Measurements from ENCODE around the gene ZNF385C.

ZNF385C gene

DNA sequence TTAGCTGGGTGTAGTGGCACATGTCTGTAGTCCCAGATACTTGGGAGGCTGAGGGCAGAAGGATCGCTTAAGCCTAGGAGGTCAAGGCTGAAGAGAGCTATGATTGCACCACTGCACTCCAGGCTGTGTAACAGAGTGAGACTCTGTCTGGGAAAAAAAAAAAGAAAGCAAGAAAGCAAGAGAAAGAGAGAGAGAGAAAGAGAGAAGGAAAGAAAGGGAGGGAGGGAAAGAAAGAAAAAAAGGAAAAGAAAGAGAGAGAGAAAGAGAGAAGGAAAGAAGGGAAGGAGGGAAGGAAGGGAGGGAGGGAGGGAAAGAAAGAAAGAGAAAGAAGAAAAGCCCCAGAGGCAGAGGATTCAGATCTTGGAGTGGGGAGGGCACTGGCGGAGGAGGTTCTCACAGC, 7.7 kb upstream of the ZNF385C start:
- DNase-seq, result no peak

DNA sequence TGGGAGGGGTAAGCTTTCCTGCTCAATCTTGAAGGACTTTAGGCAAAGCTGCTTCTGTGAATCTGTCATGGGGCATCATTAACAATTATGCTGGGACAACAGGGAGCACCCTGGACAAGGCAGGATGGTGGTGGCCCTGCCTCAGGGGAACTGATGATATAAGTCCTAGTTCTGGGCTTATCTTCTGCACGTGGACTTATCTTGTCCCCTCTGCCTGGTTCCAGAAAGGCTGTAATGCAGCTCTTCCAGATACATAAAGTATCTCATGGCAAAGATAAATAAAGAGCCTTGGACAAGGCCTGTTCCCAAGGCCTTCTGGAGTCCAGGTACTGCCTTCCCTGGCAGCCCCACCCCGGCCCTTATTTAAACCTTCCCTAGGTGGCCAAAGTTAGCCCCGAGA, 6.0 kb upstream of the ZNF385C start:
- DNase-seq, result no peak

- no peak for DNase-seq
Measured at GRCh38 chr17:42103221-42103954, 5.1 kb upstream of the ZNF385C start.

DNA sequence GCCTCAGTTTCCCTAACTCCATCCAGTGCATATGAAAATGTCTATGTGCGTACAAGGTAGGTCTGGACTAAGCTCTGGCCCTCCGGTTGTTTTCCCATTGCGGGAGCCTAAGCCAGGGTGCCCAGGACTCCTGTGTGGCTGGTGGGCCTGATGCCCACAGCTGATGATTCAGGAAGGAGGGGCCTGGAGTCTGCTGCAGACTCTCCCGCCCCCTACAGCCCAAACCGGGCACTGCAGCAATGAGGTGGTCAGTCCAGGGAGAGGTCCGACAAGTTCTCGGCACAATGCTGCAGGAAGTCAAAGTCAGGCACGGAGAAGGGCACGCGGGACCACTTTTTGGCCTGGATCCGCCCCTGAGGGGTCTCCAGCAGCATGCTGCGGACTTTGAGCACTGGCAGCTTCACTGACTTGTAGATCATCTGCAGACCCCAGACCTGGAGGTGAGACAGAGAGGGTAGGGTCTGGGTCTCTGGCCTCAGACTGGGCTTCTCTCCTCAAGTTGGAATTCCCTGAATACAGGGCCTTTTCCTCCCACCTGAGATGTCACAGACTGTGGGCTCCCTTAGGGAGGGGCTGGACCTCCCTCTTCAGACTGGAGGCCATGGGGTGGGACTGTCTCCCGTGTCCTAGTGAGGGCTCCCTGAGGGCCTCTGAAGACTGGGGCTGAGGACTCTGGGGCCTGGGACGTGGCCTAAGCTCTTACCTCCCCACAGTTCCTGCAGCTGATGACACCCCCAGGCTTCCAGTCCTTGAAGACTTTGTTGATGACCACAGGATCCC, 3.4 kb upstream of the ZNF385C start:
- peak in 4 of 5 donors; percentile 28 to 52 (median 44) for DNase-seq

GRCh38 chr17:42098730-42099399, 592 bp upstream of the ZNF385C start:
- no peak for DNase-seq

DNA sequence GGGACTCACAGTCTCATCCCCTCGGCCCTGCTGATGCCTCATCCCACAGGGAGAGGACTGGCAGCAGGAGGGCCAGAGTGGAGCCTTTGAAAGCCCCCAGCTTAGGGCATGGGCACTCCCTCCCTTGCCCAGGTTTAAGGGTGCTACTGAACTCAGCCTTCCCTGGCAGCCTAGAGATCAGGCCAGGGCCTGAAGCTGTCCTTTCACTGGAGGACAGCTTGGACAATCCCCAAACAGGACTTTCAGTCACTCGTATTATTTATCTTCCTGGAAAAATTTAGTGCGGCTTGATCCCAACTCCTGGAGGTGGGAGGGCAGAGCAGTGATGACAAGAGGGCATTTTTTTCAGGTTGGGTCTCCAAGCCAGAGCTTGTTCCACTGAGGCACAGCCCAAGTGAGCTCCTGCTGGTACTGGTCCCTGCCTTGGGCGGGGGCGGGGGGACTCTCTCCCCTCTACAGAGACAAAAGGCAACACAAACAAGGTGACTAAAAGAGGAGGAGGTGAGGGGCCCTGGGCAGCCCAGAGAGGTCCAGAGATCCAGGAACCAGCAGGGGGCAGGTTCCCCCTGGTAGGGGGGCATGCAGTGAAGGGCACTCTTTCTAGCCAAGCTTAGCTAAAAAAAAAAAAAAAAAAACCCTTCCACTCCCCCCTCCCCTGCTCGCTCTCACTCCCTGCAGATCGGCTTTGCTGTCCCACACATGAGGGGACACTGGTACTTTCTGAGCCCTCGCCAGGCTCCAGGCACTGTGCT, 1.7 kb downstream of the ZNF385C start:
- DNase-seq, result no peak

DNA sequence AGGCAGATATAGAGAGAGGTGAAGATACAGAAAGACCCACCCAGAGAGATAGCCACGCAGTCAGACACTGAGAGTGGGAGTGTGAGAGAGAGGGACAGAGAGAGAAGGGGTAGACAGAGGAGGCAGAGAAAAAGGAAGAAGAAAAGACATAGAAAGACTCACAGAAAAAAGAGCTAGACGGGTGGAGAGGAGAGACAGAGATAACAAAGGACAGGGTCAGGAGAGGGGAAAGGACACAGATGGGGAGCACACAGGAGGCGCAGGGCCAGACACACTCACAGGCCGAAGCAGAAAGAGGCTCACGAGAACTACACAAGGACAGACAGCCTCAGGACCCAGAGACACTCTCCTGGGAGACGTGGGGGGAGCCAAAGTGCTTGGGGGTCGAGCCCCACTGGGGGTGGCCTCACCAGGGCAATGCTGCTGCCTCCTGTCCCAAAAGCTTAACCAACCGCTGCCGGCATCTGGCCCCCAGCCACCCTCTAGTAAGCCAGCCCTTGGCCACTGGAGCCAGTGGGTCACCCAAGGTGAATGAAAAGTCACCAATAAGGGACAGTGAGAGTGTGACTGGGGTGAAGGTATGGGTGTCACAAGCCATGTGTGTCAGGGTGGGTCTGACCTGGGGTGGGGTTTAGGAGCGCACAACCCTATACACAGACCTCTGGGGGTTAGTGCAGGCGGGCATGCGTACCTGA, 3.8 kb downstream of the ZNF385C start:
- no peak for DNase-seq

DNA sequence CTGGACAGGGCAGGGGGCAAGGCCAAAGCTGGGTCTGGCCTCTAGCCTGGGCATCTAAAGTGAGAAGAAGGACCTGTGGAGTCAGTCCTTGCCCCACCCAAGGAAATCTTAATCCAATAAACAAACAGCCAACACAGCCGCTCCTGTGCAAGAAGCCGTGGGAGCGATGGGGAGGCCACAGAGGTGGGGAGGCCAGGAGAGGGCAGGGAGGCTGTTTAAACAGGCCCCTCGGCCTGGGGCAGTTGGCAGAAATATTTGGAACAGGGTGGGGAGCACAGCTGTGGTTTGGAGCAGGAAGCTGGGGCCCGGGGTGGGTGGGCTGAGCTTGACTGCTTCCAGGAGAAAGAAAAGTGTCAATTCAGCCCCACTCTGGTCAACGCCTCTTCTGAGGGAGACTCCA, 5.3 kb downstream of the ZNF385C start:
- no peak for DNase-seq

DNA sequence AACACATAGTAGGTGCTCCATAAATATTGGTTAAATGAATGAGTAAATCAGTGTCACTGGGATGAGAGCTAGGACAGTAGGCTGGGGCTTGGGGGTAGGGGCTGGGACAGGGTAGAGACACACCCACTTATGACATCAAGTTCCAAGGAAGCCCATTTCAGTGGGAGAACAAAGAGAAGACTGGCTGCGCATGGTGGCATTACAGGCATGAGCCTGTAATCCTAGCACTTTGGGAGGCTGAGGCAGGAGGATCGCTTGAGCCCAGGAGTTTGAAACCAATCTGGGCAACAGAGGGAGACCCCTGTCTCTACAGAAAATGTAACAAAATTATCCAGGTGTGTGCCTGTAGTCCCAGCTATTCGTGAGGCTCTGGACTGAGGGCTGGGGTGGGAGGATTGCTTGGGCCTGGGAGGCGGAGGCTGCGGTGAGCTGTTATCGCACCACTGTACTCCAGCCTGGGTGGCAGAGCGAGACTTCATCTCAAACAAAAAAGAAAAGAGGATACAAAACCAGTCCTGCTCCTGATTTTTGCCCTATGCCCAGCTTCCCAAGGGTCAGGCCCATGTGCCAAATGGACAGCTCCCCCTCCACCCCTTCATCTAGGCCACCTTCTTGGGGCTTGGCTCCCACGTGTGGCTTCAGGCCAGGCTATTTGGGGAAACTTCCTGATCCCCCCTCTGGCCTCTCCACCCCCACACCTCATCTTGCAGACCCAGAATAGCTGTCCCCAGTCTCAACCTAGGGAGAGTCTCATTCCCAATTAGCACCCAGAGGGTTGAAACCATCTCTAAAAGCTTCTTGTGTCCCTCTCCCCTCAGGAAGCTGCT, 7.1 kb downstream of the ZNF385C start:
- DNase-seq, result no peak

DNA sequence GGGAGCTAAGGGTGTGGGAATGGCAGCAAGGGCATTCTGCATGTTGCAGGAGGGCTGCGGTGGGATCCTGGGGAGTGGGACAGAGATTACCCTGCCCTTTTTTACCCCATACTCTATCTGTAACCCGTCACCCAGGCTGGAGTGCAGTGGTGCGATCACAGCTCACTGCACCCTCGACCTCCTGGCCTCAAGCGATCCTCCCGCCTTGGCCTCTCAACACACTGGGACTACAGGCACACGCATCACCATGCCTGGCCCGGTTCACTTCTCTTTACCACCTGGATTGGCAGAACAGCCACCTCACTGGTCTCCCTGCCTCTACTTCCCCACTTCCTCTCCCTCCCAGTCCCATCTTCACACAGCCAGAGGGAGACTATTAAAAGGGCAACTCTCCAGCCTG, 9.5 kb downstream of the ZNF385C start:
- no peak for DNase-seq

- DNase-seq, result no peak
Measured at GRCh38 chr17:42087736-42088705, 10.3 kb downstream of the ZNF385C start.

DNA sequence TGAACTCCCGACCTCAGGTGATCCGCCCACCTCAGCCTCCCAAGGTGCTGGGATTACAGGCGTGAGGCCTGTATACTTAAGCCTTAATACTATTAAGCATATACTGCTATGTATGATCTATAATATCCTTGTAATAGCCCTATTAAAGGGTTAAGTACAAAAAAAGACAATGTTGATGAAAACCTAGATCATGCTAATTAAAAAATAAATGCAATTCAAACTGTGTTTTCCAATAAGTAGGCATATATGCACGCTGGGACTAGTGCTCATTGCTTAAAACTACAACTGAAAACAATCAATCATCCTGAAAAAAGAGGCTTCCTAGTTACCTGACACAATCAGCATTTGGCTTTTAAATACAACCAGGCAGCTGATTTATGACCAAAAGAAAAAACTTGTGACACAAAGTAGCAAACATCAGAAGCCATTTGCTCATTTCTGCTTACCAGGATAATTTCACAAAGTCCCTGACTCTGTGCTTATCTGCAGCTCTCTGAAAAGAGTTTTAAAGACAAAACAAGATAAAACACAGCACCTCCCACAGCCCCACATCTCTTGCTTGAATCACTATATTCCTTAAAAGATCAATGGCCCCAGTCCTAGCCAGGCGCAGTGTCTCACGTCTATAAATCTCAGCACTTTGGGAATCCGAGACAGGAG, 11.1 kb downstream of the ZNF385C start:
- no peak for DNase-seq

GRCh38 chr17:42081516-42082129, 16.6 kb downstream of the ZNF385C start:
- no peak for DNase-seq

- DNase-seq, result no peak
Measured at GRCh38 chr17:42079541-42079940, 18.7 kb downstream of the ZNF385C start.

DNA sequence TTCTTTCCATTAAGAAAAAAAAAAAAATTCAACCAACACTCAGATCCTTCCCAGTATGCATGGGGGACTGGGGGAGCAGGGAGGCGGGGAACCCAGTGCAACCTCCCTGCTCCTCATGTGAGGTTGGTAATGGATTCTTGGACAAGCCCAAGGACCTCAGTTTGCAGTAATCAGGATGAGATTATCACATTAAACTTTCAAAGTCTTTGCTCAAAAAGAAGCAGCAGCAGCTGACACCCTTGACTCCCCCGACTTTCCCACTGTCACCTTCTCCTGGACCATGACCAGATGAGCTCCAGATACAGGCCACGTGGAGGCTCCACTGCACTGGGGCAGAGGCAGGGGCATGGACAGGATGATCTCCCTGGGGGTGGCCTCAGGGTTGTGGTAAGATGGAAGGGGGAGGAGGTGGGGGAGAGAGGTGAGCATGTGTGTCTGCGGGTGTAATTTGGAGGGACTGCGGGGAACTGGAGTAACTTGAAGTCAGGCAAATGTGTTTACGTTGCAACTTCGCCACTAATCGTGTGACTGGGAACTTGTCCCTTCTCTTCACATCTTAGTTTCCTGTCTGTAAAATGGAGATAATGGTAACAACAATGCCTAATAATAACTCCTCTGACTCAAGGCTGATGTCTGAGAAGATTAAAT, 19.8 kb downstream of the ZNF385C start:
- DNase-seq, result no peak

GRCh38 chr17:42077755-42078154, 20.5 kb downstream of the ZNF385C start:
- DNase-seq, result no peak

GRCh38 chr17:42076797-42077559, 21.3 kb downstream of the ZNF385C start:
- no peak for DNase-seq

DNA sequence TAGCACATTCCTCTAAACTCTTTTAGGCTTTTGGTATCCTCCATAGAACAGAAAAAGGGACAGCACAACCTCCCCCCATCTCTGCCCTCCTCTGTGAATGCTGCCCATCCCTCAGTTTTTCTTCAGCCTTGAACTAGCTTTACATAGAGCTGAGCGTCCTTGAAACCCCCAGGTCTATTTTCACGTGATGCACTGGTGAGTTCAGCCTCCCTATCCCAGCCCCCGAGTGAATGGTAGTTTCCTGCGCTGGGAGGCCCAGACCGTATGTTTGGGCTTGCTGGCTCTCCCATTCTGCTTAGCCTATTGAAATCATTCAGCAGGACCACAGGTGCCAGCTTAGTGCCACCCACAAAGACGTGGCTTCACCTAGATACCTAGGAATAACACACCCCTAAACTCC, 22.5 kb downstream of the ZNF385C start:
- DNase-seq, result no peak

All from T-helper 1 cell (primary cell).